HUES64 (cell line): ENCODE data around the gene AGPS.
"Not testable (repeated sequence)": the region's sequence is repeated elsewhere in the genome, so short reads cannot be mapped to it uniquely, and the experiment has no call there.

Experiments used
- H3K27ac ChIP-seq: 2 replicates; pipeline ENCODE4 v1.7.0; 2013; ENCODE audit warnings: low read depth, low read length, inconsistent platforms
- H3K27me3 ChIP-seq: 2 replicates; pipeline ENCODE4 v1.6.1; 2013; ENCODE audit warnings: mild to moderate bottlenecking, low read length; ENCODE audit not compliant: insufficient read depth
- H3K36me3 ChIP-seq: 2 replicates; pipeline ENCODE4 v1.6.1; 2013; ENCODE audit warnings: mild to moderate bottlenecking, low read length; ENCODE audit not compliant: insufficient read depth
- H3K4me1 ChIP-seq: 2 replicates; pipeline ENCODE4 v1.6.1; 2013; ENCODE audit warnings: mild to moderate bottlenecking, low read length, moderate library complexity; ENCODE audit not compliant: insufficient read depth
- H3K4me3 ChIP-seq: 2 replicates; pipeline ENCODE4 v1.5.1; 2013; ENCODE audit warnings: mild to moderate bottlenecking, low read length, moderate library complexity
- H3K9ac ChIP-seq: 2 replicates; pipeline ENCODE4 v1.6.1; 2013; ENCODE audit warnings: mild to moderate bottlenecking, low read depth, low read length
- H3K9me3 ChIP-seq: 2 replicates; pipeline ENCODE4 v1.6.1; 2013; ENCODE audit warnings: low read depth, low read length; ENCODE audit not compliant: insufficient read depth
- WGBS: fragments of 150-250, 120-280 bp; methylation state at CpG from one replicate; pipeline ENCODE4 v1.1.7; 2013; ENCODE audit warnings: missing lambda C conversion rate; 5-methylcytosine and 5-hydroxymethylcytosine counted together

AGPS gene

GRCh38 chr2:177424120-177424519, 31.5 kb downstream of the AGPS start:
- WGBS = no CpG with 5 or more reads among the region's 1 CpG
- H3K4me1 ChIP-seq, H3K9me3 ChIP-seq, H3K27ac ChIP-seq, H3K4me3 ChIP-seq, H3K27me3 ChIP-seq, H3K9ac ChIP-seq: not testable (repeated sequence)
- H3K36me3 ChIP-seq = peaks cover 23% of the 10 kb centered on the region

- H3K27ac ChIP-seq, H3K4me3 ChIP-seq, H3K9ac ChIP-seq, H3K9me3 ChIP-seq, H3K4me1 ChIP-seq, H3K27me3 ChIP-seq: not testable (repeated sequence)
- 94% methylated on average over 5 of the region's 5 CpGs for WGBS
- H3K36me3 ChIP-seq = peaks cover 26% of the 10 kb centered on the region
Measured at GRCh38 chr2:177424620-177425019, 32.0 kb downstream of the AGPS start.

- Histone ChIP-seq H3K4me3 (no peak overlapping the region), H3K4me1 (no peaks in the 10 kb centered on the region), H3K9ac (no peak overlapping the region), H3K27ac (no peak overlapping the region), H3K36me3 (peaks cover 14% of the 10 kb centered on the region), H3K9me3 (peaks cover 19% of the 10 kb centered on the region; the same call in 1 of the 2 replicates), H3K27me3 (no peaks in the 10 kb centered on the region)
Measured at GRCh38 chr2:177427316-177427715, 34.7 kb downstream of the AGPS start.

GRCh38 chr2:177427936-177428335, 35.4 kb downstream of the AGPS start:
- H3K9ac ChIP-seq, H3K4me3 ChIP-seq, H3K4me1 ChIP-seq, H3K27me3 ChIP-seq, H3K27ac ChIP-seq: not testable (repeated sequence)
- Histone ChIP-seq H3K9me3 (peaks cover 25% of the 10 kb centered on the region; the same call in 1 of the 2 replicates), H3K36me3 (peaks cover 16% of the 10 kb centered on the region)
- WGBS = 88% methylated on average over 2 of the region's 2 CpGs

- 89% methylated on average over 2 of the region's 2 CpGs for WGBS
- H3K4me1 ChIP-seq = no peaks in the 10 kb centered on the region
- no peak overlapping the region for H3K9ac ChIP-seq
- no peak overlapping the region for H3K27ac ChIP-seq
- peaks cover 30% of the 10 kb centered on the region; the same call in 1 of the 2 replicates for H3K9me3 ChIP-seq
- no peak overlapping the region for H3K4me3 ChIP-seq
- peaks cover 16% of the 10 kb centered on the region for H3K36me3 ChIP-seq
- no peaks in the 10 kb centered on the region for H3K27me3 ChIP-seq
Measured at GRCh38 chr2:177429688-177430325, 37.2 kb downstream of the AGPS start.

- H3K27ac ChIP-seq = no peak overlapping the region
- 44% methylated on average over 2 of the region's 4 CpGs for WGBS
- H3K9ac ChIP-seq = no peak overlapping the region
- H3K4me1 ChIP-seq = no peaks in the 10 kb centered on the region
- peaks cover 16% of the 10 kb centered on the region for H3K36me3 ChIP-seq
- peaks cover 30% of the 10 kb centered on the region; the same call in 1 of the 2 replicates for H3K9me3 ChIP-seq
- H3K4me3 ChIP-seq = no peak overlapping the region
- no peaks in the 10 kb centered on the region for H3K27me3 ChIP-seq
Measured at GRCh38 chr2:177430411-177430810, 37.8 kb downstream of the AGPS start.

GRCh38 chr2:177431111-177431725, 38.6 kb downstream of the AGPS start:
- not testable (repeated sequence) for H3K27me3 ChIP-seq, H3K4me1 ChIP-seq, H3K27ac ChIP-seq, H3K9ac ChIP-seq, H3K4me3 ChIP-seq
- Histone ChIP-seq H3K36me3 (peaks cover 20% of the 10 kb centered on the region), H3K9me3 (peaks cover 30% of the 10 kb centered on the region; the same call in 1 of the 2 replicates)
- WGBS = 95% methylated on average over 12 of the region's 12 CpGs

- no CpG with 5 or more reads among the region's 1 CpG for WGBS
- Histone ChIP-seq H3K4me3 (no peak overlapping the region), H3K36me3 (peaks cover 32% of the 10 kb centered on the region), H3K9me3 (peaks cover 21% of the 10 kb centered on the region; the same call in 1 of the 2 replicates), H3K4me1 (no peaks in the 10 kb centered on the region), H3K27me3 (no peaks in the 10 kb centered on the region), H3K27ac (no peak overlapping the region), H3K9ac (no peak overlapping the region)
Measured at GRCh38 chr2:177432703-177433102, 40.1 kb downstream of the AGPS start.

GRCh38 chr2:177433402-177433801, 40.8 kb downstream of the AGPS start:
- Histone ChIP-seq H3K4me3 (no peak overlapping the region), H3K36me3 (peaks cover 38% of the 10 kb centered on the region), H3K4me1 (no peaks in the 10 kb centered on the region), H3K27me3 (no peaks in the 10 kb centered on the region), H3K27ac (no peak overlapping the region), H3K9me3 (peaks cover 21% of the 10 kb centered on the region; the same call in 1 of the 2 replicates), H3K9ac (no peak overlapping the region)
- WGBS = 90% methylated on average over 1 of the region's 1 CpG

GRCh38 chr2:177434475-177434874, 41.9 kb downstream of the AGPS start:
- H3K4me3 ChIP-seq = no peak overlapping the region
- no CpG with 5 or more reads among the region's 1 CpG for WGBS
- peaks cover 43% of the 10 kb centered on the region for H3K36me3 ChIP-seq
- H3K9me3 ChIP-seq = peaks cover 21% of the 10 kb centered on the region; the same call in 1 of the 2 replicates
- H3K27me3 ChIP-seq = no peaks in the 10 kb centered on the region
- H3K27ac ChIP-seq = no peak overlapping the region
- no peaks in the 10 kb centered on the region for H3K4me1 ChIP-seq
- H3K9ac ChIP-seq = no peak overlapping the region

- WGBS = 84% methylated on average over 1 of the region's 1 CpG
- no peaks in the 10 kb centered on the region for H3K4me1 ChIP-seq
- no peak overlapping the region for H3K9ac ChIP-seq
Measured at GRCh38 chr2:177445200-177445599, 52.6 kb downstream of the AGPS start.

More at GRCh38 chr2:177445200-177445599, 52.6 kb downstream of the AGPS start:
- Histone ChIP-seq H3K27me3 (no peaks in the 10 kb centered on the region), H3K4me3 (no peak overlapping the region), H3K27ac (no peak overlapping the region), H3K36me3 (peaks cover 76% of the 10 kb centered on the region), H3K9me3 (no peaks in the 10 kb centered on the region)
